ENCODE results near the gene CHFR. TPM values are rescaled to one million over a fixed set of nuclear protein-coding genes. Genes with fewer than 3 reads are reported as not detected.
"Not testable (repeated sequence)": the region's sequence is repeated elsewhere in the genome, so short reads cannot be mapped to it uniquely, and the experiment has no call there.

CHFR gene
- total and polyA plus RNA-seq, 2 donors (not counting 3 experiments of a cell fraction or from before 2014, with no cell fraction given) = 45.4 to 66.5 TPM

- Histone ChIP-seq H3K9ac (replicated peaks; ENCODE audit: extremely low read depth, insufficient read depth, low read length) (no peak overlapping the region), H4K20me1 (replicated peaks; ENCODE audit: control insufficient read depth, extremely low read depth, insufficient read depth, low read length) (no peaks in the 10 kb centered on the region), H3K4me3 (replicated peaks in 1 of 3; ENCODE audit: insufficient read depth in 1 of 3, low read depth in 1 of 3, low read length in 3 of 3) (no peak overlapping the region), H2AFZ (ENCODE audit: low read depth, low read length) (no peak overlapping the region), H3K27me3 (ENCODE audit: control insufficient read depth in 2 of 2, insufficient read depth in 2 of 2, low read length in 2 of 2) (no peaks in the 10 kb centered on the region), H3K9me1 (replicated peaks; ENCODE audit: control insufficient read depth, extremely low read depth, insufficient read depth, low read length) (no peaks in the 10 kb centered on the region), H3K79me2 (ENCODE audit: control insufficient read depth, insufficient read depth, low read length) (peaks cover 32% of the 10 kb centered on the region), H3K9me3 (replicated peaks; ENCODE audit: control insufficient read depth, insufficient read depth, low read length) (no peaks in the 10 kb centered on the region), H3K4me1 (ENCODE audit: control insufficient read depth, extremely low read depth, insufficient read depth, low read length) (no peaks in the 10 kb centered on the region), H3K36me3 (ENCODE audit: control insufficient read depth in 2 of 2, extremely low read depth in 1 of 2, insufficient read depth in 2 of 2, low read length in 2 of 2) (peaks cover 8 to 9% of the 10 kb centered on the region in 2 experiments), H3K4me2 (ENCODE audit: insufficient read depth, low read length) (no peak overlapping the region), H3K27ac (ENCODE audit: insufficient read depth, low read depth, low read length) (no peak overlapping the region)
- dilution Hi-C loops (cut with MboI; ENCODE audit: extremely low pct_ligation_motif_present, low sequenced_read_pairs) = no loop called here
- BruUV-seq (replicated peaks) = no TSS peak
- intact Hi-C loops (cut with micrococcal nuclease) = no loop called here
- POLR2A ChIA-PET = interaction anchor here (0.6 kb wide), 1 partner anchor 27 kb away, joined by 3 read pairs; no protein-coding TSS in a partner anchor
- DNase-seq (ENCODE audit: low read depth, low spot score) = peak; percentile 28
- CTCF ChIA-PET = interaction anchor here (1.7 kb wide), 1 partner anchor 23 kb away, joined by 6 read pairs; no protein-coding TSS in a partner anchor
- no peak for FAIRE-seq
- TF ChIP-seq MAX (IDR thresholded peaks at IDR 0.05; ENCODE audit: insufficient read depth, insufficient read length) = no peak
- no peak for TF ChIP-seq EZH2 (IDR thresholded peaks at IDR 0.05; ENCODE audit: borderline replicate concordance, low read depth, low read length, severe bottlenecking)
- no peak for TF ChIP-seq FOS (IDR thresholded peaks at IDR 0.05; ENCODE audit: borderline replicate concordance, insufficient read depth, low read length)
- no peak for TF ChIP-seq GATA2 (IDR thresholded peaks at IDR 0.05; ENCODE audit: insufficient read depth, insufficient read length, low read depth, low read length)
- no peak for TF ChIP-seq CTCF (IDR thresholded peaks at IDR 0.05; ENCODE audit: extremely low read depth in 1 of 2, insufficient read depth in 1 of 2, low read depth in 1 of 2, low read length in 2 of 2)
- no peak for TF ChIP-seq MYC (IDR thresholded peaks at IDR 0.05; ENCODE audit: low read depth, low read length)
- TF ChIP-seq POLR2AphosphoS5 (IDR thresholded peaks at IDR 0.05; ENCODE audit: insufficient read depth, low read depth, low read length) = no peak
- TF ChIP-seq POLR2A (IDR thresholded peaks at IDR 0.05; ENCODE audit: low read depth, low read length) = no peak
- TF ChIP-seq JUN (IDR thresholded peaks at IDR 0.05; ENCODE audit: borderline replicate concordance, insufficient read depth, insufficient read length, low read depth) = no peak
These were observed 5.6 kb downstream of the CHFR start for GRCh38 chr12:132881818-132882217.

DNA sequence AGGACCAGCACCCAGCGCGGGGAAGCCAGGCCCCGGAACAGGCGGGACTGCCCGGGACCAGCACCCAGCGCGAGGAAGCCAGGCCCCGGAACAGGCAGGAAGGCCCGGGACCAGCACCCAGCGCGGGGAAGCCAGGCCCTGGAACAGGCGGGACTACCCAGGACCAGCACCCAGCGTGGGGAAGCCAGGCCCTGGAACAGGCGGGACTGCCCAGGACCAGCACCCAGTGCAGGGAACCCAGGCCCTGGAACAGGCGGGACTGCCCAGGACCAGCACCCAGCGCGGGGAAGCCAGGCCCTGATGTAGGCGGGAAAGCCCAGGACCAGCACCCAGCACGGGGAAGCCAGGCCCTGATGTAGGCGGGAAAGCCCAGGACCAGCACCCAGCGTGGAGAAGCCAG lies 12.8 kb downstream of the CHFR start:
- H3K4me1 ChIP-seq (ENCODE audit: control insufficient read depth, extremely low read depth, insufficient read depth, low read length); H3K27ac ChIP-seq (ENCODE audit: insufficient read depth, low read depth, low read length); H2AFZ ChIP-seq (ENCODE audit: low read depth, low read length); H3K27me3 ChIP-seq (ENCODE audit: control insufficient read depth in 2 of 2, insufficient read depth in 2 of 2, low read length in 2 of 2); DNase-seq (ENCODE audit: low read depth, low spot score); intact Hi-C loops (cut with micrococcal nuclease); BruUV-seq (replicated peaks); H3K9me1 ChIP-seq (replicated peaks; ENCODE audit: control insufficient read depth, extremely low read depth, insufficient read depth, low read length); H3K9ac ChIP-seq (replicated peaks; ENCODE audit: extremely low read depth, insufficient read depth, low read length); H3K4me3 ChIP-seq (replicated peaks in 1 of 3; ENCODE audit: insufficient read depth in 1 of 3, low read depth in 1 of 3, low read length in 3 of 3); dilution Hi-C loops (cut with MboI; ENCODE audit: extremely low pct_ligation_motif_present, low sequenced_read_pairs); H3K4me2 ChIP-seq (ENCODE audit: insufficient read depth, low read length); H3K9me3 ChIP-seq (replicated peaks; ENCODE audit: control insufficient read depth, insufficient read depth, low read length); CTCF ChIA-PET; H4K20me1 ChIP-seq (replicated peaks; ENCODE audit: control insufficient read depth, extremely low read depth, insufficient read depth, low read length); FAIRE-seq; POLR2A ChIA-PET; H3K79me2 ChIP-seq (ENCODE audit: control insufficient read depth, insufficient read depth, low read length): not testable (repeated sequence)
- H3K36me3 ChIP-seq (ENCODE audit: control insufficient read depth in 2 of 2, extremely low read depth in 1 of 2, insufficient read depth in 2 of 2, low read length in 2 of 2) = peaks cover 12 to 37% of the 10 kb centered on the region in 2 experiments
